Fibroblast of skin of back (primary cell): ENCODE data around the gene AFAP1.

Experiments used
- DNase-seq: peaks from one replicate; pipeline ENCODE4 v3.0.0-alpha.2; 2013

AFAP1 gene

DNA sequence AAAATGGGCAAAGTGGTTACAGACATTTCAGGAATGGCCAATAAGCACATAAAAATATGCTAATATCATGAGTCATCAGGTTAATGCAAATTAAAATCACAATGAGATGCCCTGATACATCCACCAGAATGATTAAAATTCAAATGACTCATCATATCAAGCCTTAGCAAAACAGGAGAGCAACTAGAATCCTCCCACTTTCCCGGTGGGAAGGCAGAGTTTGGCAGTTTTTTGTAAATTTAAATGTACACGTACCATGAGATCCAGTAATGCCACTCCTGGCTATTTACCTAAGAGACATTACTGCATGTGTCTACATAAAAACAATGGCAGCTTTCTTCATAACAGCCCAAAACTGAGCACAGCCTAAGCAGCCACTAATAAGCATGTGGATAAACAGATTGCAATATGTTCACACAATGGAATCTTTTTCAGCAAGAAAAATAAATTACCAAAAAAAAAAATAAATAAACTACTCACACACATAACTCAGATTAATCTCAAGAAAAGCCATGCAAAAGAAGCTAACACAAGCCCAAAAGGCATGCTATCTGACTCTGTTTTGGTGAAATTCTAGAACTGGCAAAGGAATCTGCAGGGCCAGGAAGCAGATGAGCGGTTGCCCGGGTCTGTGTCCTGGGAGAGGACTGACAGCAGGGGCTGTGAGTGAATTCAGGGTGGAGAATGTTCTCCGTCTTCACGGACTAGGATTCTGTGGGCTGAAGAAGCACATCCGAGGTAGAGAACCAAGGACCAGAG, 48.8 kb downstream of the AFAP1 start:
- peak; percentile 97 for DNase-seq

- DNase-seq: peak; percentile 81
Measured at GRCh38 chr4:7887436-7887835, 52.2 kb downstream of the AFAP1 start.

- peak; percentile 39 for DNase-seq
Measured at GRCh38 chr4:7886007-7886973, 53.4 kb downstream of the AFAP1 start.

DNA sequence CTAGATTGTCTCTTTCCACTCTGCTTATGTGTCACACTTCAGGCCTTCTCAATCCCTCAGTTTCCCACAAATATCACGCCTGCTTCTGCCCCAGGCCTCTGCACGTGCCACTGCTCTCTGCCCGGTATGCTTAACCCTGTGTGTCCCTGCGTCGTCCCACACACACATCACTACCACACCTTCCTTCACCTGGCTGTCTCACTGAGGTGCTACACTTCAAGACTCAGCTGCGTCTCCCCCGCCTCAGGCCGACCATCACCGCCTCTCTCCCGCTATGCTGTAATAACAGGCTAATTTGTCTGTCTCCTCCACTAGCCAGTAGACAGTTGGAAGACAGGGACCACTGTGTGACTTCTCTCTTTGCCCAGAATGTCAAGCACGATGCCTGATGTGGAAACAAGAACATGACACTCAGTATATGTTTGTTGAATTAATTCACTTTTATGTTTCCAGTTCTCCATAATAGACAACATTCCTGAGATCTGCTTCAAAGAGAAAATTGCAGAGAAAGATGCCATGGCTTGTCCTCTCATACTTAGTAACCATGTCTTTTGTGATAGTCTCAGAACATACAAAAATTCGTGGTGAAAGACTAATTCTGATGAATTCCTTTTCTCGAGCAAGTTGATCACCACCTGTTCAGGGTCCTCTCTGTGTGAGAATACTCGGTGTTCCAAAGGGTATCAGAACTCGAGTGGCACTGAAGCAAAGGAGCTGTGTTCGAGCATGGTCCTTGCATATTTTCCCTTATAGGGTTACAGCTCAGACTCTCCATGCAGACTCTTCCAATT, 54.2 kb downstream of the AFAP1 start:
- no peak for DNase-seq

DNA sequence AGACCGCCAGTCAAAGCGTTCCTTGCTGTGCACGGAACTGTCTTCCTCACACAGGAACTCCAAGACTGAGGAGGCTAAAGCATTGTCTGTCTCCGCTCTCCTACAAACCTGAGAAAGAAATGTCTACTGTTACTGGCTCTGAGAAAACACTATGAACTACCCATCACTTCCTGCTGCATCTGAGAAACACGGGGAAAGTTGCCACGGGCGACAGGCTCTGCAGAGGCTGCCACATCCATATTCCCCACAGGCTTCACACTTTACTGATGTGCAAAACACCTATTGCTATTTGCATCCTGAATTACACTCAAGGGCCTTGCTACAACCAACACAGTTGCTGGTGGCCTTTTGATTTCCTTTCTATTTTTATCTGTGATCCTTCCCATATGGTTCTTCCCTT, 59.0 kb downstream of the AFAP1 start:
- no peak for DNase-seq

- no peak for DNase-seq
Measured at GRCh38 chr4:7879127-7879526, 60.5 kb downstream of the AFAP1 start.

DNA sequence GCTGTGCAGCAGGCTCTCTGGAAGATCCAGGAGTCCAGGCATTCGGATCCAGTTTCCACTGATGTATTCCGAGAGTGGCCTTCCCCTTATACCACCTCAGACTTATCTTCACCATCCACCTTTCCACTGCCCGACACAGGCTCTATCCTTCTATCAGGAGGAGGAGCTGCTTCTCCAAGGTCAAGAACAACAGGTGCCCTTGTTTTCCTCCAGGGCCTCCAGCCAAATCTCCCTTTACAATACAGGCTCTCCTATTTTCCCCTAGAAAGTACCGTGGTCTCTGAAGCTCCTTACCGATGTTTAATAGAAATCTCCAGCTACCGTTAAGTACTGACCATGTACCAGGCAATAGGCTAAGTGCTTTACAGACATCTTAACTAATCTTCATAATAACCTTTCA, 61.3 kb downstream of the AFAP1 start:
- no peak for DNase-seq

DNA sequence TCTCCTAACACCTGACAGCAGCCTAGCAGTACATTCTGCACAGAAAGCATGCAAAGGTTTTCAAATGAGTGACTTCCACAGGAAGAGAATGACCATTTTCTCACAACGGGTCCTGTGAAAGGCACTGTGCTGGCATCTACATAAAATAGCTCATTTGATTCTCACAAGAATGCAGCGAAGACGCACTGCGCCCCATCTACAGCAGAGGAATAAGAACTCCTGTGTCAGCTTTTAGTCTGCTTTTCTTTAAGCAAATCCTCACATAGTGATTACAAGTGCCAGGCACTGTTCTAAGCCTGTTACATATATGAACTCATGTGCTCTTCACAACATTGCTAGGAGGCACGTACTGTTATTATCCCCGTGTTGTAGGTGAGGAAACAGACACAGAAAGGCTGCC, 62.5 kb downstream of the AFAP1 start:
- DNase-seq: no peak

DNA sequence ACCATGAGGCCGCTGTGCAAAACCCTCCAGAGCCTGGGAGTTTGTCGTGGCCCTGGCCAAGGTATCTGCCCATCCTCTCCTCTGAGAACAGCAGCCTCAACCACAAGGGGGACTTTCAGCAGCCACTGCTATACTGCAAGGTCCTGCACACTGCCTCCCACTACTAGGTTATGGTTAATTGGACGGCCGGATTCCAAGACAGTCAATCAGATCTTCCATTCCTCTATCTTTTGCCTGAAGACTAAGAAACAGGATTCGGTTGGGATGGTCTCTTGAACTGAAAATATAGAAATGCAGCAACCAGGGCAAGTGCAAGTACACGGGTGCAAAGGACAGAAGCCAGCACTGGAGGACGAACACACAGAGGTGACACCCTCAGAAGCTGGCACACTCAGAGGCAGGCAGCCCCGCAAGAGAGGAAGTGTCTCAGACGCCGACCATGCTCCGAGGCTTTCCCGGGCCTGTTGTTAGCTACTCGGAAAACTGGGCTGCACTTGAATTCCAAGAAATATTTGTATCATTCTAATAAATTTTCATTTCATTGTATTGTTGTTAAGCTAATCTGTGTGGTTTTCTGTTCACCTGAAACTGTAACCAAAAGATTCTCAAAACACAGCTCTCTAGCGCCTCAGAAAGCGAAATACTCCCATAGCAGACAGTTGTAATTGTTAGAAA, 63.3 kb downstream of the AFAP1 start:
- DNase-seq: peak; percentile 79

GRCh38 chr4:7874838-7875237, 64.8 kb downstream of the AFAP1 start:
- no peak for DNase-seq

GRCh38 chr4:7873881-7874280, 65.8 kb downstream of the AFAP1 start:
- DNase-seq: no peak

- peak; percentile 95 for DNase-seq
Measured at GRCh38 chr4:7872264-7872771, 67.3 kb downstream of the AFAP1 start.

GRCh38 chr4:7871356-7871755, 68.3 kb downstream of the AFAP1 start:
- DNase-seq: no peak

DNA sequence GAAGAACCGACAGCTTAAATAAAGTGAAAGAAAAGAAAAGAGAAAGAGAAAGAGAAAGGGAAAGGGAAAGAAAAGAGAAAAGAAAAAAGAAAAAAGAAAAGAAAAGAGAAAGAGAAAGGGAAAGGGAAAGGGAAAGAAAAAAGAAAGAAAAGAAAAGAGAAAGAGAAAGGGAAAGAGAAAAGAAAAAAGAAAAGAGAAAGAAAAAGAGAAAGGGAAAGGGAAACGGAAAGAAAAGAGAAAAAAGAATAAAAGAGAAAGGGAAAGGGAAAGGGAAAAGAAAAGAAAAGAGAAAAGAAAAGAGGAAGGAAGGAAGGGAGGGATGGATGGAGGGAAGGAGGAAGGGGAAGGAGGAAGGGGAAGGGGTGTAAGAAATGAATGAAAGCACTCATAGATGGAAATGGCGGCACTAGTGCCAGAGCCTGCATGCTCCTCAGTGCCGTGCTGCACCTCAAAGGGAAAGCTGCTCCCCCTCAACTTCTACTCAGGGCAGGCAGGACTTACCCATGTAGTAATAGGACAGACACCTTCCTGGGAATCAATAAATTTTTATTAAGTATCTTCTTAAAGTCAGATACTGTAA, 70.7 kb downstream of the AFAP1 start:
- no peak for DNase-seq

DNA sequence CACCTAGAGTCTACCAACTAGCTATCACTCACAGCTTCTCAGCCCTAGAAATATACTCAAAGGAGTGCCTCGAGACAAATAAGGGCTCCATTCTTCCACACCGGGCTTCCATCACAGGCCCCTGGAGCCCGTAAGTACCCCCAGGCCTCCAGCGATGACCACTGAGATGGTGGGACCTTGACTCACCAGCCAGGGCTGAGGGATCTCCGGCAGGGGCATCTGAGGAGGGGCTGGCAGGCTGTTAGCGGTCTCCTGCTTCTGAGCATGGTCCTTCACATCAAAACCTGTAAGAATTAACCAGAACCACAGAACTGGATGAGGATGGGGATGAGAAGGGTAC, 71.3 kb downstream of the AFAP1 start:
- DNase-seq: no peak

GRCh38 chr4:7867701-7868435, 71.8 kb downstream of the AFAP1 start:
- peak; percentile 65 for DNase-seq

DNA sequence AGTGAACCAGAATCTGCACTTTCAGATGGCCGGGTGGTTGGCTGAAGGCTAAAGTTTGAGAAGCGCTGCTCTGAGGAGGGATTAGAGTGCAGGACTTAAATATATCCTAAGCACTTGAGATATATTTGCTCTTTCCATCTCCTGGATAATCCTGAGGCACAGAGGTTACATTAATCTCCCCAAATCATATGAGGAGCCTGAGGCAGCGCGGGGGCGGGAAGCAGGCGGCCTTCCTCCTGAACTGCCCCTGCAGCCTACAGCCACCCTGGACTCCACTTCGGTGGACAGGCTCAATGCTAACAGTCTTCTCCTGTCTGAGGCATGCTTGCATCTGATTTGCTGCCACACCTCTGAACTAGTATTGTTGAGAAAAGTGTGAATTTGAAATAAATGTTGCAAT, 72.5 kb downstream of the AFAP1 start:
- DNase-seq: no peak

DNA sequence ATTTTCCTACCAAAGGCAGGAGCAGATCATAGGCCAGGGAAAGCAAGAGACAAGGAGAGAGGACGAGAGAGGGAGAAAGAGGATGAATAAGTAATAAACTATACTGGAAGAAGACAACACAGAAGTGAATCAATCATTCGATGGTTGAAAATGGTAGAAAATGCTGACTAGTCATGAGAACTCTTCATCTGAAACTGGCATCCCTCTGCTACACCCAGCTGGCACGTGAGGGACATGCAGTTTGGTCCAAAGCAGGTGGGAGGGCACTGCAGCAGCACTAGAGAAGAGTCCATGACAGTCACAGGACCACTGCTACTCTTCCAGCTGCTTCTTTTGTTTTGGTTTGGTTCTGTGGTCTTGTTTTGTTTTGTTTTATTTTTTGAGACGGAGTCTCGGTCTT, 74.1 kb downstream of the AFAP1 start:
- no peak for DNase-seq

GRCh38 chr4:7864685-7865084, 75.0 kb downstream of the AFAP1 start:
- DNase-seq: no peak

DNA sequence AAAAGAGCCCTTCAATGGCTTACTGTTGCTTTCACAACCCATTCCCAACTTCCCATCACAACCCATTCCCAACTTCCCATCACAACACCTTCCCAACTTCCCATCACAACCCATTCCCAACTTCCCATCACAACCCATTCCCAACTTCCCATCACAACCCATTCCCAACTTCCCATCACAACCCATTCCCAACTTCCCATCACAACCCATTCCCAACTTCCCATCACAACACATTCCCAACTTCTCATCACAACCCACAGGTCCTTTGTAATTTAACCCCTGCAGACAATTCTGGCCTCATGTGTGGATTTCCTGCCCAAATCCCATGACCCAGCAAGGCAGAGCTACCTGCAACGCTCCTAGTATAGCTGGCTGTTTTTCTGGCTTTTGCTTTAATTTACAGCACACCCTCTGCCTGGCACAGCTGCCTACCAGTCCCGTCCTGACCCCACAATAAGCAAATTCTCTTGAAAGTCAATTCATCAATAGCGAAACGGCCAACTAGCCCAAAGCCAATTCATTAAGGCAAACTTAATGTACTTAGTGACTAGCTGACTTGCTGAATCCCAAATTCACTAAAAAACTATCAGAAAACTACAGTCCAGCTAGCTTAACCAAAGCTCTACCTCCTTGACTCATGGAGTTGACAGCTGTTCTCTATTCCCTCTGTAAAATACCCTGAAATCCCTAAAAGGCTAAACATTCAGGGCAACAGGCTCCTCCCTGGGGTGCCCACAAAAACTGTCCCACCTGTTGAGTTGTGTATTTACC, 75.6 kb downstream of the AFAP1 start:
- peak; percentile 42 for DNase-seq
